Retinal pigment epithelial cell (primary cell): ENCODE results near the gene SLC4A5.
A peak's percentile ranks its signal among the peaks of the same experiment; 100 is the strongest.

Source experiments
- DNase-seq: peaks from one replicate; pipeline ENCODE4 v3.0.0-alpha.2; 2010; ENCODE audit warnings: low read depth
- H3K4me3 ChIP-seq: 2 replicates; pipeline ENCODE4 v1.5.1; 2011; ENCODE audit warnings: mild to moderate bottlenecking, low read length, control low read depth, moderate library complexity
- CTCF ChIP-seq: conservative IDR thresholded peaks from 2 replicates; pipeline ENCODE4 v1.5.1; 2011; ENCODE audit warnings: low read depth, low read length, control low read depth, inconsistent platforms

The SLC4A5 gene

GRCh38 chr2:74301262-74301661 lies 42.0 kb downstream of the SLC4A5 start:
- TF ChIP-seq CTCF: no peak
- DNase-seq: no peak
- no peak overlapping the region for H3K4me3 ChIP-seq

GRCh38 chr2:74300506-74300905 lies 42.7 kb downstream of the SLC4A5 start:
- no peak for DNase-seq
- TF ChIP-seq CTCF: no peak
- no peak overlapping the region for H3K4me3 ChIP-seq

- no peak overlapping the region for H3K4me3 ChIP-seq
- TF ChIP-seq CTCF: no peak
Measured at GRCh38 chr2:74297950-74298349, 45.3 kb downstream of the SLC4A5 start.

GRCh38 chr2:74297391-74297790 lies 45.8 kb downstream of the SLC4A5 start:
- DNase-seq: no peak
- H3K4me3 ChIP-seq: no peak overlapping the region
- no peak for TF ChIP-seq CTCF

More at GRCh38 chr2:74297950-74298349, 45.3 kb downstream of the SLC4A5 start:
- DNase-seq: no peak

- TF ChIP-seq CTCF: no peak
- DNase-seq: peak; percentile 63
- H3K4me3 ChIP-seq: no peak overlapping the region
Measured at GRCh38 chr2:74293191-74293991, 49.8 kb downstream of the SLC4A5 start.

- no peak for TF ChIP-seq CTCF
- H3K4me3 ChIP-seq: no peak overlapping the region
- no peak for DNase-seq
Measured at GRCh38 chr2:74292751-74293150, 50.5 kb downstream of the SLC4A5 start.

- DNase-seq: peak; percentile 54
- no peak for TF ChIP-seq CTCF
Measured at GRCh38 chr2:74291886-74292621, 51.2 kb downstream of the SLC4A5 start.

More at GRCh38 chr2:74291886-74292621, 51.2 kb downstream of the SLC4A5 start:
- no peak overlapping the region for H3K4me3 ChIP-seq
